HG03571 (cell line): ENCODE data around the gene TNXB.

Experiments used
- ATAC-seq: cut with Tn5 transposase; IDR thresholded peaks from one replicate; pipeline ENCODE4 v1.9.1; 2021; ENCODE audit not compliant: unreplicated experiment

Gene TNXB

GRCh38 chr6:32140420-32141046 lies 31.4 kb upstream of the TNXB start:
- no peak for ATAC-seq

GRCh38 chr6:32139590-32139989 lies 30.5 kb upstream of the TNXB start:
- no peak for ATAC-seq

- no peak for ATAC-seq
These were observed 28.3 kb upstream of the TNXB start for GRCh38 chr6:32137454-32137853.

GRCh38 chr6:32133786-32134185 lies 24.6 kb upstream of the TNXB start:
- no peak for ATAC-seq

- ATAC-seq = no peak
These were observed 23.0 kb upstream of the TNXB start for GRCh38 chr6:32132110-32132509.

- no peak for ATAC-seq
These were observed 22.4 kb upstream of the TNXB start for GRCh38 chr6:32131439-32131948.

GRCh38 chr6:32129297-32130088 lies 20.4 kb upstream of the TNXB start:
- no peak for ATAC-seq

GRCh38 chr6:32128751-32129296 lies 19.7 kb upstream of the TNXB start:
- ATAC-seq = no peak

- peak; percentile 75 for ATAC-seq
These were observed 18.8 kb upstream of the TNXB start, which contains the start of gene ATF6B for GRCh38 chr6:32127717-32128592. TSS of gene ATF6B (minus strand) at chr6:32128246. CDS start at chr6:32128207, 39 bp downstream.

- no peak for ATAC-seq
These were observed 18.2 kb upstream of the TNXB start for GRCh38 chr6:32127409-32127716.

- no peak for ATAC-seq
These were observed 17.7 kb upstream of the TNXB start for GRCh38 chr6:32126880-32127279.

- ATAC-seq = no peak
These were observed 14.5 kb upstream of the TNXB start for GRCh38 chr6:32123681-32124080.

GRCh38 chr6:32120573-32121059 lies 11.5 kb upstream of the TNXB start:
- ATAC-seq = no peak

- no peak for ATAC-seq
These were observed 9.9 kb upstream of the TNXB start for GRCh38 chr6:32118782-32119628.

GRCh38 chr6:32117461-32117860 lies 8.3 kb upstream of the TNXB start:
- no peak for ATAC-seq

- no peak for ATAC-seq
These were observed 7.5 kb upstream of the TNXB start for GRCh38 chr6:32116674-32117073.

GRCh38 chr6:32115623-32116022 lies 6.5 kb upstream of the TNXB start:
- no peak for ATAC-seq

- no peak for ATAC-seq
These were observed 5.7 kb upstream of the TNXB start for GRCh38 chr6:32114796-32115195.

GRCh38 chr6:32113386-32114352 lies 4.5 kb upstream of the TNXB start:
- ATAC-seq = no peak
